Tibial nerve (tissue), 4 donors: ENCODE measurements around the gene ANKS1A.

Experiments
- CTCF ChIP-seq, 5 experiments: fragments of 200-600 bp in 3 of 5; fragments of 450-650 bp in 2 of 5; sonication (generic) in 3 of 5; IDR thresholded peaks; one replicate each; pipeline ENCODE4 v1.5.1; 2016 to 2019; ENCODE audit warnings: antibody characterized with exemption in 5 of 5, mild to moderate bottlenecking in 3 of 5, moderate library complexity in 2 of 5
- EP300 ChIP-seq, 2 donors: sonication (generic); formaldehyde crosslinking; IDR thresholded peaks; one replicate each; pipeline ENCODE4 v1.6.1; 2017; ENCODE audit warnings: antibody characterized with exemption in 2 of 2, mild to moderate bottlenecking in 1 of 2
- POLR2A ChIP-seq, 2 donors: fragments of 450-650 bp; IDR thresholded peaks; one replicate each; pipeline ENCODE4 v1.6.1; 2017; ENCODE audit warnings: antibody characterized with exemption in 2 of 2, mild to moderate bottlenecking in 2 of 2, moderate library complexity in 2 of 2

- no peak for TF ChIP-seq POLR2A (IDR thresholded peaks at IDR 0.05)
- no peak for TF ChIP-seq CTCF (IDR thresholded peaks at IDR 0.05)
- TF ChIP-seq EP300 (IDR thresholded peaks at IDR 0.05): no peak
Measured at GRCh38 chr6:35011096-35012041, 122.3 kb downstream of the ANKS1A start.
